MM.1S (cell line): ENCODE results near the gene RALY.

Source experiments
- DNase-seq: peaks from one replicate; pipeline ENCODE4 v3.0.0-alpha.2; 2015
- H2AFZ ChIP-seq: fragments of 300-600 bp; sonication (generic); 2 replicates; pipeline ENCODE4 v1.6.0; 2016; ENCODE audit warnings: antibody characterized with exemption, low read length
- H3F3A ChIP-seq: fragments of 300-600 bp; sonication (generic); 2 replicates; pipeline ENCODE4 v1.6.1; 2016; ENCODE audit warnings: mild to moderate bottlenecking, antibody characterized with exemption, low read length, moderate library complexity, mixed read lengths; ENCODE audit not compliant: insufficient read depth
- H3K27ac ChIP-seq: fragments of 300-600 bp; sonication (generic); 2 replicates; pipeline ENCODE4 v1.5.1; 2016; ENCODE audit warnings: mild to moderate bottlenecking, low read length
- H3K27me3 ChIP-seq: fragments of 300-600 bp; sonication (generic); replicated peaks from 2 replicates; pipeline ENCODE4 v1.6.0; 2016; ENCODE audit warnings: low read length; ENCODE audit not compliant: insufficient read depth
- H3K36me3 ChIP-seq: fragments of 300-600 bp; sonication (generic); replicated peaks from 2 replicates; pipeline ENCODE4 v1.6.1; 2016; ENCODE audit warnings: mild to moderate bottlenecking, low read length, mixed read lengths; ENCODE audit not compliant: insufficient read depth
- H3K4me1 ChIP-seq: fragments of 300-600 bp; sonication (generic); 2 replicates; pipeline ENCODE4 v1.6.1; 2016; ENCODE audit warnings: low read length, mixed read lengths
- H3K4me2 ChIP-seq: fragments of 300-600 bp; sonication (generic); 2 replicates; pipeline ENCODE4 v1.6.0; 2016; ENCODE audit warnings: low read depth, low read length
- H3K4me3 ChIP-seq: fragments of 300-600 bp; sonication (generic); 2 replicates; pipeline ENCODE4 v1.5.1; 2016; ENCODE audit warnings: low read length, mixed read lengths
- H3K79me2 ChIP-seq: fragments of 300-600 bp; sonication (generic); 2 replicates; pipeline ENCODE4 v1.6.1; 2016; ENCODE audit warnings: mixed run types, low read length, mixed read lengths
- H3K9ac ChIP-seq: fragments of 300-600 bp; sonication (generic); 2 replicates; pipeline ENCODE4 v1.6.1; 2016; ENCODE audit warnings: low read length, mixed read lengths
- H3K9me2 ChIP-seq: fragments of 300-600 bp; sonication (generic); replicated peaks from 2 replicates; pipeline ENCODE4 v1.6.1; 2016; ENCODE audit warnings: mild to moderate bottlenecking, low read length, mixed read lengths; ENCODE audit not compliant: insufficient read depth
- H3K9me3 ChIP-seq: fragments of 300-600 bp; sonication (generic); replicated peaks from 2 replicates; pipeline ENCODE4 v1.6.1; 2016; ENCODE audit warnings: mild to moderate bottlenecking, low read length, mixed read lengths; ENCODE audit not compliant: insufficient read depth
- H4K20me1 ChIP-seq: fragments of 300-600 bp; sonication (generic); 2 replicates; pipeline ENCODE4 v1.6.1; 2016; ENCODE audit warnings: mild to moderate bottlenecking, low read length, moderate library complexity, mixed read lengths; ENCODE audit not compliant: insufficient read depth
- CTCF ChIP-seq: fragments of 300-600 bp; sonication (generic); IDR thresholded peaks from 2 replicates; pipeline ENCODE4 v1.5.1; 2016; ENCODE audit warnings: antibody characterized with exemption, low read length, mixed read lengths
- EZH2 ChIP-seq: fragments of 300-600 bp; sonication (generic); optimal IDR thresholded peaks from 2 replicates; pipeline ENCODE3; 2017; ENCODE audit warnings: low read depth, mild to moderate bottlenecking, antibody characterized with exemption, low read length, mixed read lengths
- EZH2phosphoT487 ChIP-seq: fragments of 300-600 bp; sonication (generic); IDR thresholded peaks from 2 replicates; pipeline ENCODE4 v1.6.1; 2018; ENCODE audit warnings: antibody characterized with exemption, low read length

The RALY gene

DNA sequence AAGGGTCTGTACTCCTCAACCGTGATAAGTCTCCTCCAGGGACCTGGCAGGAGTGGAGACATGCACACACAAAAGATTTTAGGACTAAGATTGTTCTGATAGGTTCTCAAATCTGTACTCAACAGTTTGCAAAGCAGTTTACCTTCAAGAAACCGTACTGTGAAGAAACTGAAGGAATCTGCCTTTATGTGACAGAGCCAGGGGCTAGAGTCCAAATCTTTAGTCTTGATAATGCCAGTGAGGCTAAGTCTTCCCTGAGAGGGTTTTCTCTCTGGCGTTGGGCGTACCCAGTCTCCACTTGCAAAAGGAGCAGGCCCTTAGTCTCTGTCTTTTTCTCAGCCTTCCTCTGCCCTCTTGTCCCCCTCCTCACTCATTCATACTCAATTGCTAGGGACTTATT is 47.5 kb downstream of the RALY start:
- TF ChIP-seq EZH2phosphoT487, result no peak
- TF ChIP-seq EZH2, result no peak
- TF ChIP-seq CTCF, result no peak
- Histone ChIP-seq H3K79me2 (peaks cover 100% of the 10 kb centered on the region), H2AFZ (no peak overlapping the region), H3K4me2 (no peak overlapping the region), H3K27ac (no peak overlapping the region), H3K9me3 (no peaks in the 10 kb centered on the region), H3K9me2 (no peaks in the 10 kb centered on the region), H3K27me3 (no peaks in the 10 kb centered on the region), H4K20me1 (peaks cover 94% of the 10 kb centered on the region), H3K36me3 (peaks cover 7% of the 10 kb centered on the region; the same call in 1 of the 2 replicates), H3K4me3 (no peak overlapping the region), H3F3A (0 out of 2 replicates have a peak, but pooled peaks cover 5% of the 10 kb centered on the region), H3K4me1 (peaks cover 13% of the 10 kb centered on the region), H3K9ac (no peak overlapping the region)
- no peak for DNase-seq

GRCh38 chr20:34042262-34042661 is 48.6 kb downstream of the RALY start:
- Histone ChIP-seq H3K9me2 (no peaks in the 10 kb centered on the region), H2AFZ (no peak overlapping the region), H3F3A (peaks cover 7% of the 10 kb centered on the region; the same call in 1 of the 2 replicates), H3K27me3 (no peaks in the 10 kb centered on the region), H3K79me2 (peaks cover 100% of the 10 kb centered on the region), H4K20me1 (peaks cover 91% of the 10 kb centered on the region), H3K36me3 (peaks cover 7% of the 10 kb centered on the region; the same call in 1 of the 2 replicates), H3K9ac (no peak overlapping the region), H3K27ac (no peak overlapping the region), H3K4me2 (no peak overlapping the region), H3K4me1 (peaks cover 10% of the 10 kb centered on the region), H3K4me3 (no peak overlapping the region), H3K9me3 (no peaks in the 10 kb centered on the region)
- TF ChIP-seq CTCF (no peak), EZH2phosphoT487 (no peak), EZH2 (no peak)
- DNase-seq, result no peak

GRCh38 chr20:34043025-34043424 is 49.3 kb downstream of the RALY start:
- TF ChIP-seq CTCF, result no peak
- no peak for TF ChIP-seq EZH2
- TF ChIP-seq EZH2phosphoT487, result no peak
- Histone ChIP-seq H3K4me1 (peaks cover 10% of the 10 kb centered on the region; the same call in 1 of the 2 replicates), H3K36me3 (0 out of 2 replicates have a peak, but pooled peaks cover 7% of the 10 kb centered on the region), H3K4me3 (no peak overlapping the region), H3K9ac (no peak overlapping the region), H3K79me2 (peaks cover 100% of the 10 kb centered on the region), H4K20me1 (peaks cover 91% of the 10 kb centered on the region), H3F3A (peaks cover 13% of the 10 kb centered on the region; the same call in 1 of the 2 replicates), H3K4me2 (no peak overlapping the region), H3K9me3 (no peaks in the 10 kb centered on the region), H3K27ac (no peak overlapping the region), H3K9me2 (no peaks in the 10 kb centered on the region), H2AFZ (no peak overlapping the region), H3K27me3 (no peaks in the 10 kb centered on the region)
- DNase-seq, result no peak
